Stimulated activated CD4-positive, alpha-beta T cell treated with anti-CD3 and anti-CD28 coated beads, Interleukin-1b, Interleukin-23, amount 100 ng/mL, for 48 hours (primary cell): Measurements from ENCODE around the gene ZNF594.
"Not testable (repeated sequence)": the region's sequence is repeated elsewhere in the genome, so short reads cannot be mapped to it uniquely, and the experiment has no call there.

Experiments
- DNase-seq: peaks from one replicate; pipeline ENCODE4 v3.0.0-alpha.2; 2020

Gene ZNF594

GRCh38 chr17:5191541-5192417 is at the start of gene ZNF594:
ZNF594 (minus strand) TSS chr17:5191868; CDS start chr17:5184256, 7,612 bp downstream.
- peak; percentile 98 for DNase-seq

DNA sequence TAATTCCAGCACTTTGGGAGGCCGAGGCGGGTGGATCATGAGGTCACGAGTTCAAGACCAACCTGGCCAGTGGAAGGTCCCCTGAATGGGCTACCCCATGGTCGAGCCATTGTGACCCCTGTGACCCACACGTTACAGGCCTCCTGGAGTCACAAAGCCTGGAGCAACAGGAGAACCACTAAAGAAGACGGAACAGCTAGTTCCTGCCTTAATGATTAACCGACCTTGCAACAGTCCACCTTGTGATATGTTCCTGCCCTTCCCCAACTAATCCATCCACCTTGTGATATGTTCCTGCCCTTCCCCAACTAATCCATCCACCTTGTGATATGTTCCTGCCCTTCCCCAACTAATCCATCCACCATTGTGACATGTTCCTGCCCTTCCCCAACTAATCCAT is 48.1 kb upstream of the ZNF594 start:
- not testable (repeated sequence) for DNase-seq

GRCh38 chr17:5238333-5238732 is 46.7 kb upstream of the ZNF594 start:
- DNase-seq, result no peak

DNA sequence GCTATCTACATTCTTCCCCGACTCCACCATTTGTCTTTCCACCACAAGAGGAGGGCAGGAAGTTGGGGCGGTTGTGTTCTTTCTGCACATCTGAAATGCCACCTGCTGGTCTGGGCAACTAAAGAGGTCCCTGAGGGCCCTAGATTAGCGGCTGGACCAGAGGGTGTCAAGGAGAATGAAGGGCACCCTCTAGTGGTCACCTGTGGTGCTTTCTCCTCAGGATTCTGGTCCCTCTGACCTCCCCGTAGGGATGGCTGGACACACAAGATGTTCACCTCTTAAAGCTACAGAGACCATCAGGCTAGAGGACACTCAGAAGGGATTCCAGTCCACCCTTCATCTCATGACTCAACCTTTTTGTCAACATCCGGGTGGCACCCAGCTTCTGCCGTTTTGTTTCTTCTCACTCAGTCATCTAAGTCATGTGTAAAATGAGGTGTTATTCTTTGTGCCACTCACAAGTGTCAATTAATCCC is 45.9 kb upstream of the ZNF594 start:
- peak; percentile 44 for DNase-seq

DNA sequence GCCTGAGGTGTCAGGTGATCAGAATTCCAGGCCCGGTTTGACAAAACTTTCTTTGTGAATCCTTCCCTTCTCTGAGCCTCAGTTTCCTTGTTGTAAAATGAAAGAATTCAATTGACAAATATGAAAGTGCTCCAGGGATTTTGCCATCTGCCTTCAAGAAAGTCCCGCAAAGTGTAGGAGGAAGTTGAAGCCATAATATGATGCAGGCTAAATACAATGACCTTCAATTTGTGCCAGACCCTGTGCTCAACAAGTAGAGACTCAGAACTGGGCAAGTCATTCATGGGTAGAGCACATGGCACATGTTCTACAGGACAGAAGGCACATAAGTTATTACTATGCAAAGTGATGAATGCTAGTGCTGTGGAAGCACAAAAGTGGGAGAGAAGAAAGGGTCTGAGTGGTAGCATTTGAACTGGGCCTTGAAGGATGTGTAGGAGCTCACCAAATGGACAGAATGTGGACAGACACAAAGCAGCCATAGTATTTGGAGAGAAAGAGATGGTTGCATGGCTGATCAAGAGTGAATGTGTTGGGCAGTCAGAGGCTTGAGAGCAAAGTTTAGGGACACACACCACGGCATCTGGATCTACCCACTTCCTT is 45.4 kb upstream of the ZNF594 start:
- DNase-seq, result no peak

DNA sequence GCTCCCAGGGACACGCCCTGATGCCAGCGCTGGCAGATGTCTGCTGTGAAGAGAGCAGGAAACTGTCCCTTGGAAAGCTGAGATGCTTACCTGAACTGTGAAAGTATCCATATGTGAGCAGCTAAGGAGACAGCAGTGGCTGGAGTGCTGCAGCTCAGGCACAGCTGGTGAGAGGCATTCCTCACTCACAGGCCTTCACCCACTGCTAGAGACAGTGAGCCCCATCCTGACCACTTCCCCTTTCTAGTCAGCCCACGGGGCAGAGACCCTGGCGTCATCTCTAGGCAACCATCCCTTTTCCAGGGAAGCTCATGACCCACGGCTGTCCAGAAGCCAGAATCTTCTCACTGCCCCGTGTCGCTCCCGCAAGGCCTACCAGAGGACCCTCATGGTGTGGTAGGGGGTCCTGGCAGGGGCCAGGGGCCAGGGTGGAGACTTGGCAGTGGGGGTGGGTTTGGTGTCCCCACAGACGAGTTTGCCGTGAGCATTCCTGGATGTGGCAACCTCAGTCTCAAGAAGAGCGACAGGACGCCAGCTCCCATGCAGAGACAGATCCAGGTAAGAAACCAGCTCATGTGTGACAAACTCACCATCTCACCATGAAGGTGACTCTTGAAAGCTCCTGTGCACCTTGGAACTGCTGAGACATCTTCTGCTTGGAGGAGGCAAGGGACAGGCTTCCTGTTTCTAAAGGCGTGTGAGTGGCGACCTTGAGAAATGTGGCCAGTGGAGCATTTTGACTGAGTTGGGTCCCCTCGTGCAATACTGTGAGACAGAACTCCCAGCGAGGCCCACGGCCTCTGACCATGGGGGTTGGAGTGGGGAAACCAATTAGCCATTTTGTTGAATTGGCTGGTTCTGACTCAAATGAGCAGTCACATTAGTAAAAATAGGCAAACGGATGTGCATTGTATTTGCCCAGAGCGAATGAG is 43.2 kb upstream of the ZNF594 start, which contains the start of gene SCIMP:
Gene SCIMP (minus strand): TSS at position 216 of the 932 bp plus-strand sequence. CDS start 105 bp downstream, at position 111.
- DNase-seq, result no peak

- DNase-seq, result not testable (repeated sequence)
Observed at GRCh38 chr17:5233492-5233891, 41.8 kb upstream of the ZNF594 start.

GRCh38 chr17:5226940-5227878 is 35.5 kb upstream of the ZNF594 start:
- DNase-seq, result no peak

DNA sequence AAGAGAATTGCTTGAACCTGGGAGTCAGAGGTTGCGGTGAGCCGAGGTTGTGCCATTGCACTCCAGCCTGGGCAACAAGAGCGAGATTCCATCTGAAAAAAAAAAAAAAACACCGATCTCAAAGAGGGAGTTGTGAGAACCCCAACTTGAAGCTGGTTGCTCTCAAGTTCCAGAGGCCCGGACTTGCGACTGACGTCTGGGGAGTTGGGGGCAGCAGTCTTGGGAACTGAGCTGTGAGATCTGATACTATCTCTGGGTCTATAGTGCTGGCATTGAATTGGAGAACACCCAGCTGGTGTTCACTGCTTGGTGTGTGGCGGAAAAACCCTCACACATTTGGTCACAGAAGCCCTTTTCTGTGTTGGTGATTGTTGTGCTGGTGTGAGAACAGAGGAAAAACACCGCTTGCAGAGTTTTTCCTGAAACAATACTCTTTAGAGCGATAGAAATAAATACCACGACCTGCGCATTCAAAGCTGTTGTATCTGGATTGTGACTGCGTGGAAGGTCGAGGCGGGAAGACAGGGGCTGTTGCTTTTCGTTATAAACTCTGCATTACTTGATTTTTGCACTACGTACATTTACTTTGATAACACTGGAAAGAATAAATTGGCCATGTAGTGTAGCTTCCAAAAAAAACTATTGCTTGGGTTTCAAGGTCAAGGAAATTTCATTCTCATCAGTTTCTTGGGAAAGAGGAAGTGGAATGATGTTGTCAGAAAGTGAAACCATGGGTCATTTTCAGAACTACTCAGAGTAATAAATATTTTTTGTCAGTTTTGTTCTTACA is 34.2 kb upstream of the ZNF594 start:
- DNase-seq, result no peak

DNA sequence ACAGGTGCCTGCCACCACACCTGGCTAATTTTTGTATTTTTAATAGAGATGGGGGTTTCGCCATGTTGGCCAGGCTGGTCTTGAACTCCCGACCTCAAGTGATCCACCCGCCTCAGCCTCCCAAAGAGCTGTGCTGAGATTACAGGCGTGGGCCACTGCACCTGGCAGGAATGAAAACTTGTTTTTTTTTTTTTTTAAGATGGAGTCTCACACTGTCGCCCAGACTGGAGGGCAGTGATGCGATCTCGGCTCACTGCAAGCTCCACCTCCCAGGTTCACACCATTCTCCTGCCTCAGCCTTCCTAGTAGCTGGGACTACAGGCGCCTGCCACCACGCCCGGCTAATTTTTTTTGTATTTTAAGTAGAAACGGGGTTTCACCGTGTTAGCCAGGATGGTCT is 30.2 kb upstream of the ZNF594 start:
- not testable (repeated sequence) for DNase-seq

DNA sequence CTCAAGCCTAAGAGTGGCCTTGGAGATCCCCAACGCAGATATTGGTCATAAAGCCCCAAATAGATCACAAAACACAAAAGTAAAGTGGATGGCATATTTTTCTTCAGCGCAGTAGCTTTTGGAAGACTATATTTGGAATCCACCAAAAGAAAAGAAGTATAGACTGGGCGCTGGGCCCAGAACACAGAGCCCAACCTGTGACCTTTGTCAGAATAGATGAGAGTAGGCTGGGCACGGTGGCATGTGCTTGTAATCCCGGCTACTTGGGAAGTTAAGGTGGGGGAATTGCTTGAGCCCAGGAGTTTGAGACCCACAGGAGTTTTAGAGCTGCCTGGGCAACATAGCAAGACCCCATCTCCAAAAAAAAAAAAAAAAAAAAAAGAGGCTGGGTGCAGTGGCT is 28.4 kb upstream of the ZNF594 start:
- no peak for DNase-seq

DNA sequence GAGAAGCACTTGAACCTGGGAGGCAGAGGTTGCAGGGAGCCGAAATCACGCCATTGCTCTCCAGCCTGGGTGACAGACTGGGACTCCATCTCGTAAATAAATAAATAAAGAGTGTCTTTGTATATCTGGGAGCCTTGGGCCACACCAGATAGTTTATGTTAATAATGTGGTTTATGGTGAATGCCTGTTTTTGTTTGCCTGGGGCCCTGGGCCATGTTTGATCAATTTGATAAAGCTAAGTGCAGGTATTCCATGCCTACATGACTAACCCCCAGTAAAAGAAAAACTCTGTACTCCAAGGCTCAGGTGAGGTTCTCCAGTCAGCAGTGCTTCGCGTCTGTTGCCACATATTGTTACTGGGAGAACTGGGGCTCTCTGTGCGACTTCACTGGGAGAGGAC is 27.9 kb upstream of the ZNF594 start:
- no peak for DNase-seq

GRCh38 chr17:5217562-5217961 is 25.9 kb upstream of the ZNF594 start:
- DNase-seq, result not testable (repeated sequence)

GRCh38 chr17:5211458-5211857 is 19.8 kb upstream of the ZNF594 start:
- no peak for DNase-seq

GRCh38 chr17:5210614-5211252 is 19.1 kb upstream of the ZNF594 start:
- no peak for DNase-seq

GRCh38 chr17:5210091-5210490 is 18.4 kb upstream of the ZNF594 start:
- no peak for DNase-seq

DNA sequence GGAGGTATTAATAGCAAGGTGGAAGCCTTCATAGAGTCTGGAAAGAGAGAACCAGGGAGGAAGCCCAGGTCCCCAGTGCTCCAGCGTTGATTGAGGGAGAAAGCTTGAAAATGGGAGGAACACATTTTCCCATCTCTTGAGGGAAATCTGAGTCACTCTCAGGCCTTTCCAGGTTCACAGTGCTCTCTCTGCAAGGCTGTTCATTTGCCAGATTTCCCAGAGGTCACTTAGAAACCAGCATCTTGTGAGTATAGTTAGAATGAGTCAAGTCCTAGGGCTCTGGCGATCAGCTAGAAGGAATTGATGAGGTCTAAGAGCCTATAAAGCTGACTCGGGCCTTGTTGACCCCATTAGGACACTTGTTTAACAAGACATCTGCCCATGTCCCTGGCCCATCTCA is 17.7 kb upstream of the ZNF594 start:
- DNase-seq, result no peak

DNA sequence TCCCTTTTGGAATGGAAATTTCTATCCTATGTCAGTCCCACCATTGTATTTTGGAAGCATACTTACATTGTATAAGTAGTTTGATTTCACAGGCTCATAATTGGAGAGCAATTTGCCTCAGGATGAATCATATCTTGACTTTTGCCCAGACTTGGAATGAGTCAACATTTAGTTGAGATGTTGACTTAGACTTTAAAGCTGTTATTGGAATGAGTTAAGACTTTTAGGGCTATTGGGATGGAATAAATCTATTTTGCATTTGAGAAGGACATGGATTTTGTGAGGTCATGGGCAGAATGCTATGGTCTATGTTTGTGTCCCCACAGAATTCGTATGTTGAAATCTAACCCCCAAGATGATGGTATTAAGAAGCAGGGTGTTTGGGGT is 12.2 kb upstream of the ZNF594 start:
- DNase-seq, result no peak

- DNase-seq, result no peak
Observed at GRCh38 chr17:5203178-5203907, 11.7 kb upstream of the ZNF594 start.

- DNase-seq, result no peak
Observed at GRCh38 chr17:5201011-5201410, 9.3 kb upstream of the ZNF594 start.
